ENCODE measurements around the gene ZBTB7A.
A peak's percentile ranks its signal among the peaks of the same experiment; 100 is the strongest.

The ZBTB7A gene

DNA sequence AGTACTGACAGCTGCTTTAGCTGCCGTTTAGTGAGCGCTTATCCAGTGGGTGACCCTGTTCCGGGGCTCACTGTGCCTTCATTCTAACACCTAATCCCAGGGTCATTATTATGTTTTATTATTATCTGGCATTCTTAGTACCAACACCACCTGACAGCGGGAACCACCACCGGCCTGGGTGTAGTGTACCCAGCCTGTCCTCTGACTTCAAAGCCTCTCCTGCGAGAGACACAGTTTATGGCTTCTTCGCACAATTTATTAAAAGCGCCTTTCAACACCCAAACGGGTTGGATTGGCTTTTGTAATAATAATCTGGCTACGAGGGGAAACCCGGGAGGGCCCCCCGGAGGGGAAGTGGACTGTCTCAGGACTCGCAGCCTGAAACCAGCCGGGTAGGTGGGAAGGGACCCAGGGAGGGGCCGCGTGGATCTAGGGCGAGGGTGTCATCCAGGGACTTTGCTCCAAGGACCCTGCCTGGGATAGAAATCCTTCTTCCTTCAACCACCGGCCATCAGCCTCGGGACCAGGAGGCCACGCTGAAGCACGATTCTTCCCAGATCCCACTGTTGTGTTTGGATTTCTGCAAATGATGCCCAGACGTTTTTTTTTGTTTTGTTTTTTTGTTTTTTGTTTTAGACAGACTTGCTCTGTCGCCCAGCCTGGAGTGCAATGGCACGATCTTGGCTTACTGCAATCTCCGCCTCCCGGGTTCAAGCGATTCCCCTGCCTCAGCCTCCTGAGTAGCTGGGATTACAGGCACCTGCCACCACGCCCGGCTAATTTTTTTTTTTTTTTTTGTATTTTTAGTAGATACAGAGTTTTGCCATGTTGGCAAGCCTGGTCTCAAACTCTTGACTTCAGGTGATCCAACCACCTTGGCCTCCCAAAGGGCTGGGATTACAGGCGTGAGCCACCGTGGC lies 1.6 kb upstream of the ZBTB7A start:
- Mint-ChIP-seq H3K27me3 (ENCODE audit: low read depth) (peaks cover 17% of the 10 kb centered on the region), H3K9me3 (no peaks in the 10 kb centered on the region), H3K4me1 (peaks cover 5% of the 10 kb centered on the region), H3K27ac (peak overlapping the region; percentile 47 to 86 (median 75)), H3K4me3 (peak overlapping the region; percentile 83 to 92 (median 91)), H3K36me3 (ENCODE audit: low read depth) (no peaks in the 10 kb centered on the region)
- TF ChIP-seq, protein P1, sequence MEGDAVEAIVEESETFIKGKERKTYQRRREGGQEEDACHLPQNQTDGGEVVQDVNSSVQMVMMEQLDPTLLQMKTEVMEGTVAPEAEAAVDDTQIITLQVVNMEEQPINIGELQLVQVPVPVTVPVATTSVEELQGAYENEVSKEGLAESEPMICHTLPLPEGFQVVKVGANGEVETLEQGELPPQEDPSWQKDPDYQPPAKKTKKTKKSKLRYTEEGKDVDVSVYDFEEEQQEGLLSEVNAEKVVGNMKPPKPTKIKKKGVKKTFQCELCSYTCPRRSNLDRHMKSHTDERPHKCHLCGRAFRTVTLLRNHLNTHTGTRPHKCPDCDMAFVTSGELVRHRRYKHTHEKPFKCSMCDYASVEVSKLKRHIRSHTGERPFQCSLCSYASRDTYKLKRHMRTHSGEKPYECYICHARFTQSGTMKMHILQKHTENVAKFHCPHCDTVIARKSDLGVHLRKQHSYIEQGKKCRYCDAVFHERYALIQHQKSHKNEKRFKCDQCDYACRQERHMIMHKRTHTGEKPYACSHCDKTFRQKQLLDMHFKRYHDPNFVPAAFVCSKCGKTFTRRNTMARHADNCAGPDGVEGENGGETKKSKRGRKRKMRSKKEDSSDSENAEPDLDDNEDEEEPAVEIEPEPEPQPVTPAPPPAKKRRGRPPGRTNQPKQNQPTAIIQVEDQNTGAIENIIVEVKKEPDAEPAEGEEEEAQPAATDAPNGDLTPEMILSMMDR (IDR thresholded peaks at IDR 0.05; ENCODE audit: unreplicated experiment in 3 of 3) = no peak

DNA sequence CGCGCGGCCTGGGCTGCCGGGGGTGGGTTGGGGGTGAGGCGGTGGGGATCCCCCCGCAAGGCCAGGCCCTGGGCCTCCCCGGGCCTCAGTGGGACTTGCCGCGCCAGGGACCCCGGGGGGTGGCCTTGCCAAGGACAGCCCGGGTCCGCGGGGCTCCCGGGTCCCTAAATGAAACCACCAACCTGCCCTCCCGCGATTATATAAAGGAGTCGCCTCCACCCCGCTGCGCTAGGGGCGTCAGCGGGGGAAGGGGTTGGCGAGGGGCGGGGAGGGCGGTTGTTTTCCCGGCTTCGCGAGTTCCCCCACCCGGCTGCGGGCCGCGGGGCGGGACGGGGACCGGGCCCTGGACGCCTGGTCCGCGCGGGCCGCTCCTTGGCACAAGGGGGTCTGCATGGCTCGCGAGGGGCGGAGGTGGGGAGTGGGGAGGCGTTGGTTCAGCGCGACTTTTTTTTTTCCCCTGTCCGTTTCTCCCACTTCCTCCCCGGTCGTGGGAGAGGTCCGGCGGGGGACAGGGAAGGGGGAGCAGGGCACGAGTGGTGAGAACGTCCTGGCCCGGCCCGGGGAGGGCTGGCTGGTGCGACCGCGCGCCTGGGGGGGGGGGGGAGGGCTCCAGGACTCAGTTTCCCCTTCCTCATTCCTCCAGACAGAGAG lies 822 bp upstream of the ZBTB7A start:
- Mint-ChIP-seq H3K36me3 (ENCODE audit: low read depth) (no peaks in the 10 kb centered on the region), H3K4me1 (peaks cover 5% of the 10 kb centered on the region), H3K27ac (peak overlapping the region; percentile 47 to 86 (median 75)), H3K9me3 (no peaks in the 10 kb centered on the region), H3K4me3 (peak overlapping the region; percentile 83 to 92 (median 91)), H3K27me3 (ENCODE audit: low read depth) (peaks cover 17% of the 10 kb centered on the region)
- TF ChIP-seq, protein P1 (IDR thresholded peaks at IDR 0.05; ENCODE audit: unreplicated experiment in 3 of 3) = no peak

GRCh38 chr19:4066176-4066606 lies 508 bp downstream of the ZBTB7A start:
- H3K4me3 Mint-ChIP-seq = peak overlapping the region; percentile 73 to 78 (median 77)
- H3K27ac Mint-ChIP-seq = no peak overlapping the region
- H3K36me3 Mint-ChIP-seq (ENCODE audit: low read depth) = no peaks in the 10 kb centered on the region
- H3K9me3 Mint-ChIP-seq = no peaks in the 10 kb centered on the region
- TF ChIP-seq, protein P1 (IDR thresholded peaks at IDR 0.05; ENCODE audit: unreplicated experiment in 3 of 3) = no peak
- H3K4me1 Mint-ChIP-seq = peaks cover 5% of the 10 kb centered on the region
- H3K27me3 Mint-ChIP-seq (ENCODE audit: low read depth) = peaks cover 17% of the 10 kb centered on the region

- peak overlapping the region; percentile 73 to 78 (median 77) for H3K4me3 Mint-ChIP-seq
Measured at GRCh38 chr19:4065430-4066175, 1.1 kb downstream of the ZBTB7A start.

DNA sequence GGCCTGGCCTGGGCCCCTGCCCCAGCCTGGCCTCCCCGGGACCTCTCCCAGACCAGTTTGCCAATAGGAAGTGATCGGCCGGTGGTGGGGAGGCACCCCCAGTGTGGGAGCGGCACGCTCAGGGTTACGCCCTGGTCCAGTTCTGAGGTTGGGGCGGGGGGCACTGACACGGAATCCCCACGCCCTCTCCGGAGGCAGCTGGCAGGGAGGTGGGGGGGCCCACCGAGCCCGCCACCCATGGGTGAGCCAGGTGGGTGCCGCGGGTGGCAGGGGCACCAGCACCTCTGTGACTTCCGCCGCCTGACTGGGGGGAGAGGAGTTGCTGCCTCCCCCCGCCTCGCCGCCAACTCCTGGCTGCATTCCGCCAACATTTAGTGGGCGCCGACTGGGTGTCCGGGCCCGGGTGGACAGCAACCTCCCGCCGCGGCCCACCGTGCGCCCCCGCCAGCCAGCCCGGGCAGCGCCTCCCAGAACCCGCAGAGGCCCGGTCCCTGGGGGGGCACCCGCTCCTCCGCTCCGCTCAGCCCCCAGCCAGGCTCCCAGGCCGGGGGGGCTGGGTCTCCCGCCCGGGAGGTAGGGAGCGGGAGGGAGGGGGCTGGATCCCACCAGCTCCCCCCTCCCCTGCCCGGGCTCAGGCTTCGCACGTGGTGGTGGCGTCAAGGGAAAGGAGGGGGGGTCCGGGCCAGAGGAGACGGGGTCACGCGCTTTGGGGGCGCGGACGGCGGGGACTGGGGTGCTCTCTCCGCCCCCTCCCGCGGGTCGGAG lies 2.0 kb downstream of the ZBTB7A start:
- Mint-ChIP-seq H3K36me3 (ENCODE audit: low read depth) (no peaks in the 10 kb centered on the region), H3K9me3 (no peaks in the 10 kb centered on the region), H3K4me3 (peak overlapping the region; percentile 84 to 91 (median 89)), H3K27ac (no peak overlapping the region), H3K27me3 (ENCODE audit: low read depth) (peaks cover 11% of the 10 kb centered on the region), H3K4me1 (peaks cover 5% of the 10 kb centered on the region)
- TF ChIP-seq, protein P1 (IDR thresholded peaks at IDR 0.05; ENCODE audit: unreplicated experiment in 3 of 3) = no peak

More at GRCh38 chr19:4065430-4066175, 1.1 kb downstream of the ZBTB7A start:
- Mint-ChIP-seq H3K36me3 (ENCODE audit: low read depth) (no peaks in the 10 kb centered on the region), H3K27me3 (ENCODE audit: low read depth) (peaks cover 17% of the 10 kb centered on the region), H3K4me1 (peaks cover 5% of the 10 kb centered on the region), H3K9me3 (no peaks in the 10 kb centered on the region), H3K27ac (no peak overlapping the region)
- TF ChIP-seq, protein P1 (IDR thresholded peaks at IDR 0.05; ENCODE audit: unreplicated experiment in 3 of 3) = no peak

Data from nephron (organoid).